Measurements from ENCODE around the gene BRWD1.

DNA sequence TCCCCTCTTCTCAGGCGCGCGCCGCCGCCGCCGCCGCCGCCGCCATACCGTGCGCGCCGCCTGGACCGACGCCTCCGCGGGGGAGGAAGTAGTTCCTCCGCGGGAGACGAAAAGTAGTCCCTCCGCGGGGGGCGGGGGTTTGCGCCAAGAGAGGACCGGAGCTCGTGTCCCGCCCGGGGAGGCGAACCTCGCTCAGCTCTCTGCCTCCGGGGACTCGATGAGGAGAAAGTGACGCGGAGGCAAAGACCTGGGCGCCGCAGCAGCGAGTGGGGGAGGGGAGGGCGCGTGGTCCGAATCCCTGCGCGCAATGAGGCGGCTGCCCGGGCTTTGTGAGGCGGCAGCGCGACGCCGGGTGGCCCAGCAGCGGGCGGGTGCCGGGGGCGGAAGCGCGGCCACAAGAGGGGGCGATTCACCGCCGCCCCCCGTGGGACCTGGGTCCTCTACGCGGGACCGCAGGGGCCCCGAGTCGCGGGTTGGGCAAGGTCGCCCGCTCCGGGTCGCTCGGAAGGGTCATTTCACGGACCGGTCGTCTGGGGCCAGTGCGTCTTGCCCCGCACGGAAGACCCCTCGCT, at the start of gene BRWD1:
- peak in 2 of 4 experiments; percentile 33 to 43 for TF ChIP-seq CTCF (IDR thresholded peaks at IDR 0.05)
- TF ChIP-seq POLR2AphosphoS5 (IDR thresholded peaks at IDR 0.05) = peak; percentile 57 to 91 (median 79)
- TF ChIP-seq POLR2A (IDR thresholded peaks at IDR 0.05) = peak; percentile 57 to 68
- TF ChIP-seq EP300 (IDR thresholded peaks at IDR 0.05) = peak in 1 of 4 donors; percentile 81

Data from sigmoid colon (tissue), 4 donors.